Gastrocnemius medialis (tissue), 4 donors: ENCODE data around the gene MACIR. TPM values are rescaled to one million over a fixed set of nuclear protein-coding genes. Genes with fewer than 3 reads are reported as not detected.

Experiments
- ATAC-seq, 2 donors: fragments of 150-250 bp; one replicate each; pipeline ENCODE4 v1.9.1; 2016
- DNase-seq, 2 donors: peaks; one replicate each; pipeline ENCODE4 v3.0.0-alpha.2; 2019
- H3K27ac ChIP-seq, 4 donors: fragments of 200-600 bp; sonication (generic); 1 replicate in 1 of 4; 2 replicates in 3 of 4; pipeline ENCODE4 v1.5.1; 2016 to 2018; ENCODE audit warnings: mild to moderate bottlenecking in 2 of 4, moderate library complexity in 1 of 4
- H3K27me3 ChIP-seq, 3 donors: fragments of 200-600 bp; sonication (generic) in 2 of 3; 1 replicate in 1 of 3; 2 replicates in 2 of 3; pipeline versions ENCODE4 v1.5.1 to v1.6.0; 2016 to 2019; ENCODE audit warnings: mild to moderate bottlenecking in 1 of 3, moderate library complexity in 1 of 3
- H3K36me3 ChIP-seq, 2 donors: fragments of 200-600 bp; sonication (generic) in 1 of 2; one replicate each; pipeline ENCODE4 v1.5.1; 2017 to 2018
- H3K4me1 ChIP-seq, 2 donors: fragments of 200-600 bp; sonication (generic) in 1 of 2; one replicate each; pipeline ENCODE4 v1.5.1; 2016 to 2017; ENCODE audit warnings: mild to moderate bottlenecking in 2 of 2
- H3K4me3 ChIP-seq, 4 donors: fragments of 200-600 bp; sonication (generic) in 3 of 4; 1 replicate in 1 of 4; 2 replicates in 3 of 4; pipeline ENCODE4 v1.5.1; 2016 to 2019; ENCODE audit warnings: mild to moderate bottlenecking in 2 of 4
- H3K9me3 ChIP-seq, 3 donors: fragments of 200-600 bp; sonication (generic) in 2 of 3; 1 replicate in 1 of 3; 2 replicates in 2 of 3; pipeline ENCODE4 v1.5.1; 2016 to 2019
- CTCF ChIP-seq, 5 experiments: fragments of 450-650 bp in 3 of 5; fragments of 200-600 bp in 2 of 5; sonication (generic) in 2 of 5; IDR thresholded peaks in 4 of 5; conservative IDR thresholded peaks in 1 of 5; 1 replicate in 4 of 5; 2 replicates in 1 of 5; pipeline ENCODE4 v1.5.1; 2016 to 2019; ENCODE audit warnings: antibody characterized with exemption in 5 of 5, mild to moderate bottlenecking in 3 of 5, moderate library complexity in 3 of 5
- POLR2A ChIP-seq, 2 donors: fragments of 450-650 bp; IDR thresholded peaks; one replicate each; pipeline ENCODE4 v1.6.1; 2017; ENCODE audit warnings: antibody characterized with exemption in 2 of 2, mild to moderate bottlenecking in 2 of 2, moderate library complexity in 2 of 2
- in situ Hi-C, 4 donors: fragments of 200-750 bp; cut with MboI; loops; one replicate each; pipeline versions ENCODE4 v1.15.0 to v1.8.0; 2017; ENCODE audit warnings: low sequenced_read_pairs in 4 of 4
- intact Hi-C: fragments of 100-400 bp; cut with DNase I; formaldehyde crosslinking; loops from one replicate; pipeline ENCODE4 v1.15.1; 2023; ENCODE audit warnings: low total_unique reads
- total RNA-seq, 4 donors: library from RNA; depleted of rRNA; stranded (reverse); fragments of >200 nt; gene quantifications; one replicate each; pipeline versions ENCODE4 v1.1.0 to v1.2.3, GENCODE V29; 2016

The MACIR gene
- total RNA-seq, 4 donors from 2014 or later, result 8.0 to 26.6 (median 21.7) TPM

- H3K9me3 ChIP-seq, result no peaks in the 10 kb centered on the region
- no peak for DNase-seq
- intact Hi-C loops (no loop called here), in situ Hi-C loops (no loop called here)
- ATAC-seq, result no peak
- H3K27ac ChIP-seq, result no peak overlapping the region
- peaks cover 0 to 16% of the 10 kb centered on the region in 2 donors for H3K36me3 ChIP-seq
- H3K4me3 ChIP-seq, result no peak overlapping the region
- H3K27me3 ChIP-seq, result no peaks in the 10 kb centered on the region
- H3K4me1 ChIP-seq, result peaks cover 10 to 23% of the 10 kb centered on the region in 2 donors
- TF ChIP-seq CTCF (IDR thresholded peaks at IDR 0.05 in 4 of 5, conservative IDR thresholded peaks at IDR 0.05 in 1 of 5), result no peak
- no peak for TF ChIP-seq POLR2A (IDR thresholded peaks at IDR 0.05)
Observed at GRCh38 chr5:103272377-103272776, 13.8 kb downstream of the MACIR start.

- ATAC-seq (no peak), DNase-seq (no peak)
- in situ Hi-C loops (no loop called here), intact Hi-C loops (no loop called here)
- Histone ChIP-seq H3K27me3 (no peaks in the 10 kb centered on the region), H3K27ac (no peak overlapping the region), H3K36me3 (peaks cover 0 to 16% of the 10 kb centered on the region in 2 donors), H3K4me1 (peaks cover 10 to 22% of the 10 kb centered on the region in 2 donors), H3K9me3 (no peaks in the 10 kb centered on the region), H3K4me3 (no peak overlapping the region)
- TF ChIP-seq POLR2A (IDR thresholded peaks at IDR 0.05) (no peak), CTCF (IDR thresholded peaks at IDR 0.05 in 4 of 5, conservative IDR thresholded peaks at IDR 0.05 in 1 of 5) (no peak)
Observed at GRCh38 chr5:103273952-103274351, 15.4 kb downstream of the MACIR start.

GRCh38 chr5:103275851-103276250 is 17.3 kb downstream of the MACIR start:
- H3K4me1 ChIP-seq, result peaks cover 10 to 15% of the 10 kb centered on the region in 2 donors
- no peak for ATAC-seq
- in situ Hi-C loops (no loop called here), intact Hi-C loops (no loop called here)
- DNase-seq, result no peak
- H3K27ac ChIP-seq, result no peak overlapping the region
- TF ChIP-seq POLR2A (IDR thresholded peaks at IDR 0.05), result no peak
- TF ChIP-seq CTCF (IDR thresholded peaks at IDR 0.05 in 4 of 5, conservative IDR thresholded peaks at IDR 0.05 in 1 of 5), result no peak
- H3K9me3 ChIP-seq, result no peaks in the 10 kb centered on the region
- no peak overlapping the region for H3K4me3 ChIP-seq
- H3K27me3 ChIP-seq, result no peaks in the 10 kb centered on the region
- H3K36me3 ChIP-seq, result peaks cover 0 to 16% of the 10 kb centered on the region in 2 donors

- DNase-seq, result no peak
- H3K9me3 ChIP-seq, result no peaks in the 10 kb centered on the region
Observed at GRCh38 chr5:103280967-103281366, 22.4 kb downstream of the MACIR start.

More at GRCh38 chr5:103280967-103281366, 22.4 kb downstream of the MACIR start:
- ATAC-seq, result no peak
- intact Hi-C loops, result no loop called here
- Histone ChIP-seq H3K36me3 (peaks cover 0 to 10% of the 10 kb centered on the region in 2 donors), H3K27ac (no peak overlapping the region), H3K27me3 (no peaks in the 10 kb centered on the region), H3K4me1 (no peaks in the 10 kb centered on the region), H3K4me3 (no peak overlapping the region)
- TF ChIP-seq POLR2A (IDR thresholded peaks at IDR 0.05) (no peak), CTCF (IDR thresholded peaks at IDR 0.05 in 4 of 5, conservative IDR thresholded peaks at IDR 0.05 in 1 of 5) (no peak)
- in situ Hi-C loops, result no loop called here
